ENCODE results near the gene CTSG.
"Not testable (repeated sequence)": the region's sequence is repeated elsewhere in the genome, so short reads cannot be mapped to it uniquely, and the experiment has no call there.

CTSG gene

DNA sequence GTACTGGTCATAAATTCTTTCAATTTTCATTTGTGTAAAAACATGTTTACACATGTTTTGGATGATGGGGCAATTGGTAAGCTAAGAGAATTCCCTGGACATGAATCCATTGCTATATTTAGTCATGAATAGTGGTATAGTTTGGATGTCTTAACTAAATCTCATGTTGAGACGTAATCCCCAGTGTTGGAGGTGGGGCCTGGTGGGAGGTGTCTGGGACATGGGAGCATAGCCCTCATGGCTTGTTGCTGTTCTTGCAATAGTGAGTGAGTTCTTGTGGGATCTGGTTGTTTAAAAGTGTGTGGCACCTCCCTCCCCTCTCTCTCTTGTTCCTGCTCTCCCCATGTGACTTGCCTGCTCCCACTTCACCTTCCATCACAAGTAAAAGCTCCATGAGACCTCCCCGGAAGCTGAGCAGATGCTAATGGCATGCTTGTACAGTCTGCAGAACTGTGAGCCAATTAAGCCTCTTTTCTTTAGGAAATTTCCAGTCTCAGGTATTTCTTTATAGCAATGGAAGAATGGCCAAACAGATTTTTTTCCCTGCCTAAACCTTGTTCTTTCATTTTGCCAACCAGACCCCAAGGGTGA, 33.6 kb downstream of the CTSG start:
- DNase-seq: no peak

DNA sequence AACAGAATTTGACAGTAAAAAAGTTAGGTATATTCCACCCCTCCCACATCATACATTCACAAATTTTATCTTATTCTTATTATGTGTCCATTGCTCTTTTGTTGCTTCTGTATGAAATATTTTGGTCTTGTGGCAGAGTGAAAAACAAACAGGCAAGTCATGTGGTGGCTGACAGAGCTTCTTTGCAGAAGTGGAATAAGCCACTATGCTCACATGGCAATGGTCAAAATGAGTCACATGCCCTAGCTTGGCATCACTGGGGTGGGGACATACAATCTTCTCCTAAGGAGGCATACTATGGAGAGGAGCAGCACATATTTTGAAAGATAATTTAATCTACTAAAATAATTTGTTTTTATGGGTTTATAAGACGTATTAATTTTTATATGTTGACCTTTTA, 40.3 kb downstream of the CTSG start:
- no peak for DNase-seq

GRCh38 chr14:24534286-24534685, 41.8 kb downstream of the CTSG start:
- no peak for DNase-seq

- DNase-seq: not testable (repeated sequence)
These were observed 50.0 kb downstream of the CTSG start for GRCh38 chr14:24525877-24526620.
